Kidney (tissue), 14 donors: ENCODE measurements around the gene NANOS1. TPM values are rescaled to one million over a fixed set of nuclear protein-coding genes. Genes with fewer than 3 reads are reported as not detected.

Experiments used
- DNase-seq, 5 donors: peaks; one replicate each; pipeline ENCODE4 v3.0.0-alpha.2; 2013 to 2020
- FAIRE-seq: peaks from 2 replicates; lab custom pipeline; 2012; peaks lifted over from hg19 to GRCh38; lab: Jason Lieb, UNC
- H3K27ac ChIP-seq, 2 donors: one replicate each; pipeline ENCODE4 v1.7.0; 2013; ENCODE audit warnings: low read depth in 2 of 2, low read length in 2 of 2, inconsistent platforms in 1 of 2
- H3K27me3 ChIP-seq: one replicate; pipeline ENCODE4 v1.7.1; 2013; ENCODE audit warnings: low read length, inconsistent platforms; ENCODE audit not compliant: control insufficient read depth, insufficient read depth
- H3K36me3 ChIP-seq, 3 donors: one replicate each; pipeline versions ENCODE4 v1.7.0 to v1.7.1; 2013; ENCODE audit warnings: low read length in 3 of 3, control low read depth in 1 of 3, inconsistent platforms in 1 of 3; ENCODE audit not compliant: insufficient read depth in 3 of 3, control insufficient read depth in 2 of 3
- H3K4me1 ChIP-seq, 3 donors: one replicate each; pipeline versions ENCODE4 v1.7.0 to v1.7.1; 2013; ENCODE audit warnings: low read length in 3 of 3, inconsistent platforms in 1 of 3, low read depth in 1 of 3; ENCODE audit not compliant: control insufficient read depth in 2 of 3, insufficient read depth in 2 of 3
- H3K4me3 ChIP-seq, 3 donors: one replicate each; pipeline versions ENCODE4 v1.7.0 to v1.8.1; 2013; ENCODE audit warnings: low read length in 3 of 3, control low read depth in 1 of 3, inconsistent platforms in 1 of 3
- H3K9ac ChIP-seq, 3 donors: one replicate each; pipeline versions ENCODE4 v1.7.0 to v1.7.1; 2013; ENCODE audit warnings: low read length in 3 of 3, control low read depth in 1 of 3, inconsistent platforms in 1 of 3
- H3K9me3 ChIP-seq, 3 donors: one replicate each; pipeline versions ENCODE4 v1.7.0 to v1.7.1; 2013; ENCODE audit warnings: low read length in 3 of 3, control low read depth in 1 of 3, inconsistent platforms in 1 of 3; ENCODE audit not compliant: control insufficient read depth in 2 of 3, insufficient read depth in 1 of 3
- CTCF ChIP-seq: IDR thresholded peaks from 3 replicates; pipeline ENCODE4 v1.5.1; 2012; ENCODE audit warnings: mild to moderate bottlenecking, moderate library complexity, borderline replicate concordance; ENCODE audit not compliant: insufficient read depth; ENCODE audit errors: extremely low read depth
- intact Hi-C: fragments of 100-400 bp; cut with DNase I; formaldehyde crosslinking; loops from one replicate; pipeline ENCODE4 v1.11.1; 2022
- polyA plus RNA-seq: library from polyadenylated mRNA; stranded (reverse); fragments of 350-450 nt; fragmentation: Illumina TruSeq; extraction: RNeasy Lipid Tissue Mini Kit (QIAGEN cat#74804); gene quantifications from one replicate; pipeline ENCODE4 v1.2.3, GENCODE V29; 2014; ENCODE audit warnings: low read depth, low replicate concordance; ENCODE audit not compliant: insufficient read depth
- total RNA-seq: library from RNA; stranded (reverse); fragmentation: NEBNext Ultra II Directional; extraction: Animal tissue kit (Norgen Biotek cat#: 25700); gene quantifications from one replicate; pipeline ENCODE4 v1.2.1, GENCODE V29; 2021
- donor health status: control.
- donor health status: control.
- donor health status: control.
- donor health status: control.
- donor health status: control.
- donor health status: DM: yes; HTN: yes; CAD: no.
- donor health status: Normal renal cell carcinoma (clear cell type).

Gene NANOS1
- total and polyA plus RNA-seq, 2 donors from 2014 or later, result 1.1 to 4.5 TPM

- Histone ChIP-seq H3K4me3 (no peak overlapping the region), H3K36me3 (no peaks in the 10 kb centered on the region), H3K4me1 (no peaks in the 10 kb centered on the region), H3K9me3 (no peaks in the 10 kb centered on the region), H3K27ac (no peak overlapping the region), H3K9ac (no peak overlapping the region), H3K27me3 (no peaks in the 10 kb centered on the region)
- FAIRE-seq (no peak), DNase-seq (no peak)
- intact Hi-C loops, result no loop called here
- no peak for TF ChIP-seq CTCF
Measured at GRCh38 chr10:118997379-118997778, 32.1 kb upstream of the NANOS1 start.

GRCh38 chr10:118998183-118998582, 31.3 kb upstream of the NANOS1 start:
- DNase-seq, result no peak
- H3K27me3 ChIP-seq, result no peaks in the 10 kb centered on the region
- intact Hi-C loops, result no loop called here
- H3K9ac ChIP-seq, result no peak overlapping the region
- H3K9me3 ChIP-seq, result no peaks in the 10 kb centered on the region
- no peak for TF ChIP-seq CTCF
- no peaks in the 10 kb centered on the region for H3K36me3 ChIP-seq
- H3K27ac ChIP-seq, result no peak overlapping the region
- H3K4me1 ChIP-seq, result no peaks in the 10 kb centered on the region
- FAIRE-seq, result no peak
- no peak overlapping the region for H3K4me3 ChIP-seq

- TF ChIP-seq CTCF, result no peak
- no peak for DNase-seq
- Histone ChIP-seq H3K27ac (no peak overlapping the region), H3K9me3 (no peaks in the 10 kb centered on the region), H3K27me3 (no peaks in the 10 kb centered on the region), H3K36me3 (no peaks in the 10 kb centered on the region), H3K4me3 (no peak overlapping the region), H3K4me1 (no peaks in the 10 kb centered on the region), H3K9ac (no peak overlapping the region)
- no peak for FAIRE-seq
- intact Hi-C loops, result no loop called here
Measured at GRCh38 chr10:119001717-119002500, 27.6 kb upstream of the NANOS1 start.
